Neural progenitor cell (in vitro differentiated cells): ENCODE measurements around the gene POLR2H.

Source experiments
- CTCF ChIP-seq: fragments of 200-600 bp; sonication (generic); IDR thresholded peaks from 2 replicates; pipeline ENCODE4 v1.5.1; 2017; ENCODE audit warnings: antibody characterized with exemption, mild to moderate bottlenecking
- EZH2 ChIP-seq: fragments of 200-600 bp; sonication (generic); IDR thresholded peaks from 2 replicates; pipeline ENCODE4 v1.6.1; 2017; ENCODE audit warnings: antibody characterized with exemption, mild to moderate bottlenecking, moderate library complexity

GRCh38 chr3:184360070-184360928 lies 1.2 kb upstream of the POLR2H start:
- TF ChIP-seq CTCF (no peak), EZH2 (no peak)
